Measurements from ENCODE around the gene C5AR1. TPM values are rescaled to one million over a fixed set of nuclear protein-coding genes. Genes with fewer than 3 reads are reported as not detected.

The C5AR1 gene
- total RNA-seq, 1 donor from 2014 or later = 0.98 TPM

DNA sequence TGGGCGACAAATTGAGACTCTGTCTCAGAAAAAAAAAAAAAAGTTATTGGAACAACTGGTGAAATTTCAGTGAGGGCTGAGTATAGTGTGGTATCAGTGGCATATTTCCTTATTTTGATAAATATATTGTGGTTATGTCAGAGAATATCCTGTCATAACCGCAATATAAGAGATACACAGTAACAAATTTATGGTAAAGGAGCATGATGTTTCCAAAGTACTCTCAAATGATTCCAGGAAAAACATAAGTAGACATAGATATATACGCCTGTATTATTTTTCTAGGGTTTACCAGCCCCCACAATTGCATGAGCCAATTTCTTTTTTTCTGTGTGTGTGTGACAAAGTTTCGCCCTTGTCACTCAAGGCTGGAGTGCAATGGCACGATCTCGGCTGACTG is 5.7 kb upstream of the C5AR1 start:
- Mint-ChIP-seq H3K27me3 (ENCODE audit: low read depth) (peaks cover 1% of the 10 kb centered on the region), H3K9me3 (no peaks in the 10 kb centered on the region), H3K4me3 (no peak overlapping the region), H3K27ac (no peak overlapping the region), H3K36me3 (no peaks in the 10 kb centered on the region), H3K4me1 (peaks cover 5% of the 10 kb centered on the region)
- DNase-seq (ENCODE audit: low spot score in 2 of 2, unreplicated experiment in 2 of 2) = no peak
- no peak for TF ChIP-seq CTCF (IDR thresholded peaks at IDR 0.05; ENCODE audit: unreplicated experiment)

DNA sequence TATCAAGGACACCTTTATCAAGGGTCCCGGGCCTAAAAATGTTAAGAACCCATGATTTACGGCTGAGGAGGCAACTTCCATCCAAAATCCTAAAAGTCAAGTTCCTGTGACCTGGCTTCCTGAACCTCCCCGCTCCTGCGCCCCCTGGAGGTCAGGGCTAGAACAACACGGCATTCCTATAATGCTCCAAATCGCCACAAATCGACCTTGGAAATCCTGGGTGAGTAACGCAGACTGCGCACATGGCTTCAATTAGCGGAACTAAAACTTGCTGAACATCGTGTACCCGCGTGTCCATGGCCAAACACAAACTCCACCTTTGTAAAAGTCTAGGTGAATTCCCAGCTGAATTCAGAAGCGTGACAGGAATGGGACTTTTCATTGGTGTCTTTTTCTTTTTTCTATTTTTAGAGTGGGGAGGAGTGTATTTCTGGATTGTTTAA is 4.3 kb upstream of the C5AR1 start:
- Mint-ChIP-seq H3K4me1 (peaks cover 6% of the 10 kb centered on the region), H3K9me3 (no peaks in the 10 kb centered on the region), H3K36me3 (no peaks in the 10 kb centered on the region), H3K27me3 (ENCODE audit: low read depth) (peaks cover 1% of the 10 kb centered on the region), H3K4me3 (no peak overlapping the region), H3K27ac (no peak overlapping the region)
- peak; percentile 98 for TF ChIP-seq CTCF (IDR thresholded peaks at IDR 0.05; ENCODE audit: unreplicated experiment)
- DNase-seq (ENCODE audit: low spot score in 2 of 2, unreplicated experiment in 2 of 2) = peak; percentile 44 to 79

DNA sequence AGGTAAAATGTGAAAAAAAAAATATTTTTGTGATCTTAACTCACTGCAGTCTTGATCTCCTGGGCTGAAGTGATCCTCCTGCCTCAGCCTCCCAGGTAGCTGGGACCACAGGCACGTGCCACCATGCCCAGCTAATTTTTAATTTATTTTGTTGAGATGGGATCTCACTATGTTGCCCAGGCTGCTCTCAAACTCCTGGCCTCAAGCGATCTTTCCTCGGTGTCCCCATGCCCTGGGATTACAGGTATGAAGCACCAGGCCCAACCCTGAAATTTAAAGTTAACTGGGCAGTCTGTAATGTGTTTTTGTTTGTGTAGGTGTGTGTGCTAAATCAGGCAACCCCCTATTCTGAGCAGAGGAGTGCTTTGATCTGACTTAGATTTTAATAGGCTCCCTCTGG is 3.4 kb upstream of the C5AR1 start:
- no peak overlapping the region for H3K4me3 Mint-ChIP-seq
- H3K27me3 Mint-ChIP-seq (ENCODE audit: low read depth) = peaks cover 1% of the 10 kb centered on the region
- H3K36me3 Mint-ChIP-seq = no peaks in the 10 kb centered on the region
- H3K27ac Mint-ChIP-seq = no peak overlapping the region
- DNase-seq (ENCODE audit: low spot score in 2 of 2, unreplicated experiment in 2 of 2) = no peak
- no peak for TF ChIP-seq CTCF (IDR thresholded peaks at IDR 0.05; ENCODE audit: unreplicated experiment)
- H3K9me3 Mint-ChIP-seq = no peaks in the 10 kb centered on the region
- peaks cover 14% of the 10 kb centered on the region for H3K4me1 Mint-ChIP-seq

DNA sequence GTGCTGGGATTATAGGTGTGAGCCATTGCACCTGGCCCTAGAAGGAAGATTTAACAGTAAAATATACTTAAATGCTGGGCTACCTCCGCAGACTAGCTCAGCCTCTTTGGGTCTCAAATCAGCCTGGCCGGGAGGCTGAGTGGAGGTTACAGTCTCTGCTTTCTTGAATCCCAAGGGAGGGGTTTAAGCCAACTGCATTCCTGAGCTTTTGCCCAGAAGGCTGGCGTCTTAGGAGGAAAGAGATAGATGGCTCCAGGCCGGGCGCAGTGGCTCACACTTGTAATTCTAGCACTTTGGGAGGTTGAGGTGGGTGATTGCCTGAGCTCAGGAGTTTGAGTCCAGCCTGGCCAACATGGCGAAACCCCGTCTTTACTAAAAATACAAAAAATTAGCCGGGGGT is 623 bp upstream of the C5AR1 start:
- Mint-ChIP-seq H3K4me1 (peaks cover 14% of the 10 kb centered on the region), H3K4me3 (no peak overlapping the region), H3K36me3 (no peaks in the 10 kb centered on the region), H3K27me3 (ENCODE audit: low read depth) (peaks cover 1% of the 10 kb centered on the region), H3K9me3 (no peaks in the 10 kb centered on the region), H3K27ac (no peak overlapping the region)
- DNase-seq (ENCODE audit: low spot score in 2 of 2, unreplicated experiment in 2 of 2) = no peak
- TF ChIP-seq CTCF (IDR thresholded peaks at IDR 0.05; ENCODE audit: unreplicated experiment) = no peak

GRCh38 chr19:47310323-47310722 is 662 bp downstream of the C5AR1 start:
- Mint-ChIP-seq H3K27ac (peak overlapping the region; percentile 59), H3K4me1 (peaks cover 12% of the 10 kb centered on the region), H3K27me3 (ENCODE audit: low read depth) (peaks cover 4% of the 10 kb centered on the region), H3K4me3 (no peak overlapping the region), H3K36me3 (no peaks in the 10 kb centered on the region), H3K9me3 (no peaks in the 10 kb centered on the region)
- TF ChIP-seq CTCF (IDR thresholded peaks at IDR 0.05; ENCODE audit: unreplicated experiment) = no peak
- DNase-seq (ENCODE audit: low spot score in 2 of 2, unreplicated experiment in 2 of 2) = no peak

GRCh38 chr19:47310819-47311218 is 1.2 kb downstream of the C5AR1 start:
- no peaks in the 10 kb centered on the region for H3K36me3 Mint-ChIP-seq
- no peaks in the 10 kb centered on the region for H3K9me3 Mint-ChIP-seq
- peak overlapping the region; percentile 59 for H3K27ac Mint-ChIP-seq
- peaks cover 10% of the 10 kb centered on the region for H3K4me1 Mint-ChIP-seq
- peaks cover 4% of the 10 kb centered on the region for H3K27me3 Mint-ChIP-seq (ENCODE audit: low read depth)
- no peak overlapping the region for H3K4me3 Mint-ChIP-seq
- DNase-seq (ENCODE audit: low spot score in 2 of 2, unreplicated experiment in 2 of 2) = peak; percentile 59 to 71
- no peak for TF ChIP-seq CTCF (IDR thresholded peaks at IDR 0.05; ENCODE audit: unreplicated experiment)

All from mesothelial cell of epicardium (in vitro differentiated cells).